HCT116 (cell line): Measurements from ENCODE around the gene LDLRAD4. TPM values are rescaled to one million over a fixed set of nuclear protein-coding genes. Genes with fewer than 3 reads are reported as not detected.

Source experiments
- ATAC-seq: fragments of 200-7000 bp; cut with Tn5 transposase; 2 replicates; pipeline ENCODE4 v1.9.1; 2020; ENCODE audit warnings: mild to moderate bottlenecking, moderate library complexity
- BruUV-seq: library from RNA; stranded (reverse); fragments of 400-500 nt; replicated peaks from 2 replicates; lab custom pipeline; 2021; lab: Mats Ljungman, UMichigan
- CTCF ChIA-PET: fragments of 300-600 bp; sonication (Branson Sonifier 250); formaldehyde crosslinking; loops from one replicate; lab custom pipeline; 2021; ENCODE audit warnings: antibody characterized with exemption; lab: Charles Lee
- POLR2A ChIA-PET: fragments of 300-600, 350-600 bp; sonication (Branson Sonifier 250); formaldehyde crosslinking; loops from one replicate; lab custom pipeline; 2021; ENCODE audit warnings: antibody characterized with exemption; lab: Charles Lee
- RAD21 ChIA-PET, 2 experiments: fragments of 300-600 bp; sonication (Branson Sonifier 250); formaldehyde crosslinking; loops; one replicate each; lab custom pipeline; 2023; ENCODE audit warnings: low total read pairs in 2 of 2; ENCODE audit not compliant: uncharacterized antibody in 2 of 2, unreplicated experiment in 2 of 2, low non-redundant PET in 1 of 2; lab: Charles Lee
- DNase-seq: peaks from one replicate; pipeline ENCODE4 v3.0.0-alpha.2; 2010; ENCODE audit warnings: low read depth, low spot score
- H2AFZ ChIP-seq: fragments of 200-600 bp; shearing (Covaris generic), sonication (generic); 2 replicates; pipeline ENCODE4 v1.6.1; 2017; ENCODE audit warnings: low read depth, mixed run types, mixed read lengths, antibody characterized with exemption, low read length; ENCODE audit not compliant: poor library complexity, severe bottlenecking
- H3K27ac ChIP-seq: 2 replicates; pipeline ENCODE4 v1.5.1; 2012; ENCODE audit warnings: low read depth, low read length
- H3K27me3 ChIP-seq: fragments of 200-600 bp; sonication (generic); 2 replicates; pipeline ENCODE4 v1.6.1; 2016; ENCODE audit warnings: mixed run types, low read length, mixed read lengths; ENCODE audit not compliant: insufficient read depth
- H3K36me3 ChIP-seq, 2 experiments: fragments of 200-500 bp in 1 of 2; fragments of 200-600 bp in 1 of 2; sonication (Bioruptor generic) in 1 of 2; sonication (generic) in 1 of 2; 2 replicates each; pipeline versions ENCODE4 v1.5.1 to v1.6.1; 2014 to 2016; ENCODE audit warnings: low read length in 2 of 2, inconsistent platforms in 1 of 2, mixed read lengths in 1 of 2, mixed run types in 1 of 2; ENCODE audit not compliant: insufficient read depth in 2 of 2, control insufficient read depth in 1 of 2
- H3K4me1 ChIP-seq, 2 experiments: fragments of 200-600 bp in 1 of 2; sonication (generic) in 1 of 2; 2 replicates each; pipeline versions ENCODE4 v1.5.1 to v1.6.1; 2012 to 2017; ENCODE audit warnings: low read length in 2 of 2, inconsistent platforms in 1 of 2, mild to moderate bottlenecking in 1 of 2, mixed read lengths in 1 of 2, mixed run types in 1 of 2, moderate library complexity in 1 of 2; ENCODE audit not compliant: insufficient read depth in 2 of 2, control insufficient read depth in 1 of 2
- H3K4me2 ChIP-seq: fragments of 200-600 bp; sonication (generic); 2 replicates; pipeline ENCODE4 v1.6.1; 2017; ENCODE audit warnings: mixed run types, low read length, mixed read lengths
- H3K4me3 ChIP-seq, 2 experiments: fragments of 200-600 bp in 1 of 2; sonication (generic) in 1 of 2; replicated peaks in 1 of 2; 2 replicates each; pipeline ENCODE4 v1.5.1; 2011 to 2016; ENCODE audit warnings: low read length in 2 of 2, control low read depth in 1 of 2, low read depth in 1 of 2, mild to moderate bottlenecking in 1 of 2, mixed read lengths in 1 of 2, mixed run types in 1 of 2
- H3K79me2 ChIP-seq: fragments of 200-600 bp; sonication (generic); 2 replicates; pipeline ENCODE4 v1.6.1; 2017; ENCODE audit warnings: mild to moderate bottlenecking, mixed run types, low read length, moderate library complexity, mixed read lengths; ENCODE audit not compliant: insufficient read depth
- H3K9ac ChIP-seq: fragments of 200-600 bp; sonication (generic); 2 replicates; pipeline ENCODE4 v1.6.1; 2016; ENCODE audit warnings: low read length, mixed read lengths
- H3K9me2 ChIP-seq: fragments of 200-600 bp; sonication (generic), shearing (Covaris generic); 2 replicates; pipeline ENCODE4 v1.6.1; 2017; ENCODE audit warnings: mixed run types, mild to moderate bottlenecking, moderate library complexity; ENCODE audit not compliant: insufficient read depth
- H3K9me3 ChIP-seq, 2 experiments: fragments of 200-500 bp in 1 of 2; fragments of 200-600 bp in 1 of 2; sonication (Bioruptor generic) in 1 of 2; sonication (generic) in 1 of 2; 2 replicates each; pipeline ENCODE4 v1.6.1; 2014 to 2017; ENCODE audit warnings: low read length in 2 of 2, mixed read lengths in 2 of 2, inconsistent platforms in 1 of 2, low read depth in 1 of 2, mild to moderate bottlenecking in 1 of 2, mixed run types in 1 of 2, moderate library complexity in 1 of 2; ENCODE audit not compliant: control insufficient read depth in 1 of 2, insufficient read depth in 1 of 2
- H4K20me1 ChIP-seq: fragments of 200-600 bp; sonication (generic), shearing (Covaris generic); 2 replicates; pipeline ENCODE4 v1.6.1; 2017; ENCODE audit warnings: mixed run types, mild to moderate bottlenecking, moderate library complexity; ENCODE audit not compliant: insufficient read depth
- ELF1 ChIP-seq: IDR thresholded peaks from 2 replicates; pipeline ENCODE4 v1.6.1; 2012; ENCODE audit warnings: low read depth, borderline replicate concordance
- EZH2 ChIP-seq: fragments of 200-600 bp; sonication (generic); IDR thresholded peaks from 2 replicates; pipeline ENCODE4 v1.6.1; 2017; ENCODE audit warnings: antibody characterized with exemption, mixed run types
- EZH2phosphoT487 ChIP-seq: fragments of 200-600 bp; IDR thresholded peaks from 2 replicates; pipeline ENCODE4 v1.6.1; 2018; ENCODE audit warnings: antibody characterized with exemption, borderline replicate concordance
- JUND ChIP-seq: IDR thresholded peaks from 2 replicates; pipeline ENCODE4 v1.6.1; 2012
- POLR2AphosphoS5 ChIP-seq: IDR thresholded peaks from 2 replicates; pipeline ENCODE4 v1.6.1; 2011; ENCODE audit warnings: mild to moderate bottlenecking, low read depth, low read length, moderate library complexity
- RAD21 ChIP-seq: IDR thresholded peaks from 2 replicates; pipeline ENCODE4 v1.6.1; 2012; ENCODE audit warnings: low read depth, mild to moderate bottlenecking
- SIN3A ChIP-seq: IDR thresholded peaks from 2 replicates; pipeline ENCODE4 v1.6.1; 2012; ENCODE audit warnings: low read depth
- SRF ChIP-seq: IDR thresholded peaks from 2 replicates; pipeline ENCODE4 v1.6.1; 2012; ENCODE audit warnings: low read depth
- YY1 ChIP-seq: IDR thresholded peaks from 2 replicates; pipeline ENCODE4 v1.6.1; 2011; ENCODE audit warnings: low read length, low read depth, moderate library complexity, mild to moderate bottlenecking; ENCODE audit not compliant: insufficient replicate concordance; ENCODE audit errors: extremely low read depth
- ZFX ChIP-seq: fragments of 450-650 bp; IDR thresholded peaks from 2 replicates; pipeline ENCODE4 v1.6.1; 2017
- ZNF274 ChIP-seq: fragments of 200-500 bp; sonication (Bioruptor generic); IDR thresholded peaks from 2 replicates; pipeline ENCODE4 v1.6.1; 2014; ENCODE audit warnings: mild to moderate bottlenecking, low read depth, low read length, inconsistent platforms
- intact Hi-C: fragments of 100-400 bp; cut with micrococcal nuclease; formaldehyde crosslinking; loops from 2 replicates; pipeline ENCODE4 v1.10.0; 2022
- total RNA-seq: library from RNA; stranded (reverse); gene quantifications from one replicate; pipeline ENCODE4 v1.2.1, GENCODE V29; 2021; ENCODE audit not compliant: unreplicated experiment
- TF ChIP-seq, protein P1 (sequence below): IDR thresholded peaks from 2 replicates; pipeline ENCODE4 v1.6.1; 2012

Gene LDLRAD4
- total RNA-seq, 1 experiment from 2014 or later = 1.2 TPM

DNA sequence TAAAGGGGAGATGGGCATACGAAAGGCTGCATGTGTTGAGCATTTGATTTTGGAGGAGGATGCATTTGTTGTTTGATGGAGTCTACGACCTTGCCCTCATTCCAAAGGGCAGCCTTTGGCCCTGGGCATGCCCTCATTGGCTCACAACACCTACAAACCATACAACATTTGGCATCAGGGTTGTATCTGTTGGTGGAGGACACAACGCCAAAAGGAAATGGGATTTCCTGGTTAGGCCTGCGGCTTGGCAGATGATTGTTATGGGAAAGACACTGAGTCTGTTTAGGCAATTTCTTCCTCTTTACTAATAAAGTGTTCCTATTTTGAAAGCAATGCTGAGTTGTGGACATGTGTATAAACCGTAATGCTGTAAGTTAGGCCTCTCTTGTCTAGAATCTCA, 246.9 kb downstream of the LDLRAD4 start (continued):
- TF ChIP-seq, protein P1, sequence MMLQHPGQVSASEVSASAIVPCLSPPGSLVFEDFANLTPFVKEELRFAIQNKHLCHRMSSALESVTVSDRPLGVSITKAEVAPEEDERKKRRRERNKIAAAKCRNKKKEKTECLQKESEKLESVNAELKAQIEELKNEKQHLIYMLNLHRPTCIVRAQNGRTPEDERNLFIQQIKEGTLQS = no peak
- TF ChIP-seq ELF1 (no peak), SRF (no peak), POLR2AphosphoS5 (no peak), EZH2phosphoT487 (no peak), RAD21 (no peak)

DNA sequence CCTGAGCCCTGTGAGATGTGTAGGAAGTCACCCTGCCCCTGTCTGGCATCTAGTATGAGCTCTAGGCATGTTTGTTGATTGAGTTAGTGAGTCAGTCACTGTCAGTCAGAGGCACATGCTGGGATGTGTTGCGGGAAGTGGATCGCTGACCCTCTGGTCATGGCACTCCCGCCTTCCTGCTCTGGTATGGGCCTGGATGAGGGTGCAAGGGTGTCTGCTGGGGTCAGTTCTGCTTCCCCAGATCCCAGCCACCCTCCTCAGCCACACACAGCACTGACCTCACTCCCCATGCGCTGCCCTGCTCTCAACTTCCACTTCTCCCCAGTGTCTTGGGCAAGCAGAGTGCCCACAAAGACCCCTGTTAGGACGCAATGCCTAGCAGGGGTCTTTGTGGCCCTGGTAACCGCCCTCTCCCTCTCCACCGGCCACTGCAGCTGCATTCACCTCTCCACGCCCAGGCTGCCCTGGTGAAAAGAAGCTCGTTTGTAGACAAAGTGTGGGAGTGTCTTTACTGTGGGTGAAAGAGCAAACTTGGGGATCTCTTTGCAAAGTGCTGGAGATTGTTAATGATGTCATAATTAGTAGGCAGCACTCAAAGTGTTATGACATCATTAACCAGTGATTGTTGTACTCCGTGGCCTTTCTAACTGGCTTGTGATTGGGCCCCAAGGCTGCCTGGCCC, 252.1 kb downstream of the LDLRAD4 start:
- Histone ChIP-seq H3K4me1 (no peaks in the 10 kb centered on the region), H3K79me2 (no peaks in the 10 kb centered on the region), H3K4me3 (no peak overlapping the region), H4K20me1 (no peaks in the 10 kb centered on the region), H3K27ac (no peak overlapping the region), H3K27me3 (no peaks in the 10 kb centered on the region), H3K9me3 (no peaks in the 10 kb centered on the region), H2AFZ (no peak overlapping the region), H3K36me3 (no peaks in the 10 kb centered on the region), H3K9me2 (no peaks in the 10 kb centered on the region), H3K4me2 (no peak overlapping the region), H3K9ac (no peak overlapping the region)
- POLR2A ChIA-PET = no interaction called here
- TF ChIP-seq SRF (no peak), YY1 (no peak), ZNF274 (no peak), EZH2 (no peak), JUND (no peak), ZFX (no peak), SIN3A (no peak)
- TF ChIP-seq, protein P1 = no peak
- DNase-seq (no peak), ATAC-seq (no peak)
- no TSS peak for BruUV-seq
- CTCF ChIA-PET = no interaction called here
- intact Hi-C loops = no loop called here
- RAD21 ChIA-PET = no interaction called here
